ENCODE data around the gene PSMA6. TPM values are rescaled to one million over a fixed set of nuclear protein-coding genes. Genes with fewer than 3 reads are reported as not detected.
A peak's percentile ranks its signal among the peaks of the same experiment; 100 is the strongest.

PSMA6 gene
- total RNA-seq, 6 experiments from 2014 or later, result 66.9 to 122 (median 81.1) TPM

GRCh38 chr14:35262436-35262835 is 29.7 kb upstream of the PSMA6 start:
- no peak for TF ChIP-seq CTCF (IDR thresholded peaks at IDR 0.05)
- TF ChIP-seq POLR2A (IDR thresholded peaks at IDR 0.05), result no peak
- H3K9me3 ChIP-seq, result no peaks in the 10 kb centered on the region
- no peak overlapping the region for H3K4me3 ChIP-seq
- H3K4me1 ChIP-seq, result no peaks in the 10 kb centered on the region
- no peaks in the 10 kb centered on the region for H3K27me3 ChIP-seq
- intact Hi-C loops (cut with DNase I), result no loop called here
- H3K36me3 ChIP-seq, result no peaks in the 10 kb centered on the region
- DNase-seq (no peak), ATAC-seq (no peak)
- 92% methylated on average over 2 of the region's 3 CpGs for WGBS (ENCODE audit: insufficient coverage, low coverage, low lambda C conversion rate, missing lambda C conversion rate)
- H3K27ac ChIP-seq, result no peak overlapping the region

- Histone ChIP-seq H3K4me1 (no peaks in the 10 kb centered on the region), H3K27ac (no peak overlapping the region), H3K4me3 (no peak overlapping the region), H3K9me3 (no peaks in the 10 kb centered on the region), H3K27me3 (no peaks in the 10 kb centered on the region), H3K36me3 (peaks cover 0 to 15% (median 0%) of the 10 kb centered on the region in 4 donors)
- intact Hi-C loops (cut with DNase I), result no loop called here
- ATAC-seq, result no peak
- TF ChIP-seq POLR2A (IDR thresholded peaks at IDR 0.05) (no peak), CTCF (IDR thresholded peaks at IDR 0.05) (no peak)
- DNase-seq, result no peak
These were observed 23.2 kb upstream of the PSMA6 start for GRCh38 chr14:35268946-35269345.

- H3K9me3 ChIP-seq, result no peaks in the 10 kb centered on the region
- 96% methylated on average over 2 of the region's 2 CpGs for WGBS (ENCODE audit: insufficient coverage, low coverage, low lambda C conversion rate, missing lambda C conversion rate)
- H3K27ac ChIP-seq, result no peak overlapping the region
- no peak for TF ChIP-seq POLR2A (IDR thresholded peaks at IDR 0.05)
- no peak for TF ChIP-seq CTCF (IDR thresholded peaks at IDR 0.05)
- no peaks in the 10 kb centered on the region for H3K27me3 ChIP-seq
- DNase-seq (no peak), ATAC-seq (no peak)
- peaks cover 0 to 19% (median 0%) of the 10 kb centered on the region in 4 donors for H3K36me3 ChIP-seq
- no peaks in the 10 kb centered on the region for H3K4me1 ChIP-seq
- intact Hi-C loops (cut with DNase I), result no loop called here
- no peak overlapping the region for H3K4me3 ChIP-seq
These were observed 17.4 kb upstream of the PSMA6 start for GRCh38 chr14:35274805-35275204.

GRCh38 chr14:35277179-35277578 is 15.0 kb upstream of the PSMA6 start:
- Histone ChIP-seq H3K36me3 (peaks cover 0 to 7% (median 0%) of the 10 kb centered on the region in 4 donors), H3K4me3 (no peak overlapping the region), H3K27me3 (no peaks in the 10 kb centered on the region), H3K4me1 (no peaks in the 10 kb centered on the region), H3K27ac (no peak overlapping the region), H3K9me3 (no peaks in the 10 kb centered on the region)
- 97% methylated on average over 3 of the region's 4 CpGs for WGBS (ENCODE audit: insufficient coverage, low coverage, low lambda C conversion rate, missing lambda C conversion rate)
- DNase-seq (no peak), ATAC-seq (peak in 2 of 4 donors; percentile 24 to 41)
- intact Hi-C loops (cut with DNase I), result no loop called here
- TF ChIP-seq POLR2A (IDR thresholded peaks at IDR 0.05) (no peak), CTCF (IDR thresholded peaks at IDR 0.05) (no peak)

- Histone ChIP-seq H3K9me3 (no peaks in the 10 kb centered on the region), H3K4me1 (no peaks in the 10 kb centered on the region), H3K36me3 (peaks cover 0 to 4% (median 0%) of the 10 kb centered on the region in 4 donors), H3K27me3 (no peaks in the 10 kb centered on the region), H3K27ac (no peak overlapping the region), H3K4me3 (no peak overlapping the region)
- WGBS (ENCODE audit: insufficient coverage, low coverage, low lambda C conversion rate, missing lambda C conversion rate), result 82% methylated on average over 3 of the region's 3 CpGs
- DNase-seq (no peak), ATAC-seq (peak in 3 of 4 donors; percentile 29 to 53 (median 31))
- intact Hi-C loops (cut with DNase I), result no loop called here
- TF ChIP-seq POLR2A (IDR thresholded peaks at IDR 0.05), result no peak
- TF ChIP-seq CTCF (IDR thresholded peaks at IDR 0.05), result no peak
These were observed 12.8 kb upstream of the PSMA6 start for GRCh38 chr14:35279369-35279768.
